ENCODE measurements around the gene KLRC2.

KLRC2 gene

DNA sequence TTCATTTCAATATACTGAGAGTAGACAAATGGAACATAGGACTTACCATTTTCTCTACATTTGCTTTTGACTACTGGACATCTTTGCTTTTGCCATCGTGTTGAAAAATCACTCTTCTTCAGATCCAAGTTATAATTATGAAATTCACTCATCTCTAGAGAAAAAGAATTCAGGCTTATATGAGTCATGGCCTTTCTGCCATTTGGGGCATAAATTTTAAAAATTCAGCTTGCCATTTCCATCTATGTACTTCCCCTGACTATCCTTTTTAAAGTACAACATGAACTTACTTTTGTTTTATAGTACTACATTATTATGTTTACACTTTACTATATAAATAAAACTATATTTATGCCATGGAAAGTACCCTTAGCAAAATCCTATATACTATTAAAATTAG is 49.0 kb downstream of the KLRC2 start:
- TF ChIP-seq, protein P1, sequence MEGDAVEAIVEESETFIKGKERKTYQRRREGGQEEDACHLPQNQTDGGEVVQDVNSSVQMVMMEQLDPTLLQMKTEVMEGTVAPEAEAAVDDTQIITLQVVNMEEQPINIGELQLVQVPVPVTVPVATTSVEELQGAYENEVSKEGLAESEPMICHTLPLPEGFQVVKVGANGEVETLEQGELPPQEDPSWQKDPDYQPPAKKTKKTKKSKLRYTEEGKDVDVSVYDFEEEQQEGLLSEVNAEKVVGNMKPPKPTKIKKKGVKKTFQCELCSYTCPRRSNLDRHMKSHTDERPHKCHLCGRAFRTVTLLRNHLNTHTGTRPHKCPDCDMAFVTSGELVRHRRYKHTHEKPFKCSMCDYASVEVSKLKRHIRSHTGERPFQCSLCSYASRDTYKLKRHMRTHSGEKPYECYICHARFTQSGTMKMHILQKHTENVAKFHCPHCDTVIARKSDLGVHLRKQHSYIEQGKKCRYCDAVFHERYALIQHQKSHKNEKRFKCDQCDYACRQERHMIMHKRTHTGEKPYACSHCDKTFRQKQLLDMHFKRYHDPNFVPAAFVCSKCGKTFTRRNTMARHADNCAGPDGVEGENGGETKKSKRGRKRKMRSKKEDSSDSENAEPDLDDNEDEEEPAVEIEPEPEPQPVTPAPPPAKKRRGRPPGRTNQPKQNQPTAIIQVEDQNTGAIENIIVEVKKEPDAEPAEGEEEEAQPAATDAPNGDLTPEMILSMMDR (IDR thresholded peaks at IDR 0.05; ENCODE audit: insufficient read depth, low read depth, low read length, missing control alignments): no peak
- no peak overlapping the region for H3K4me3 ChIP-seq (ENCODE audit: low read length)
- no peak for DNase-seq (ENCODE audit: low read depth)

DNA sequence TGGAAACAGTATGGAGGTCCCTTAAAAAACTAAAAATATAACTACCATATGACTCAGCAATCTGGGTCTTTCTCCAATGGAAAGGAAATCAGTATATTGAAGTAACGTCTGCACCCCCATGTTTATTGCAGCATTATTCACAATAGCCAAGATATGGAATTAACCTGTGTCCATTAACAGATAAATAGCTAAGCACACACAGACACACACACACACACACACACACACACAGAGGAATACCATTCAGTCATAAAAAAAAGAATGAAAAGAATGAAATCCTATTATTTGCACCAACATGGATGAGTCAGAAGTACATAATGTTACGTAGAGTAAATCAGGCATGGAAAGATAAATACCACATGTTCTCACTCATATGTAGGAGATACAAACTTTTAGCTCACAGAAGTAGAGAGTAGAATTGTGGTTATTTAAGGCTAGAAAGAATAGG is 50.6 kb downstream of the KLRC2 start:
- TF ChIP-seq, protein P1 (IDR thresholded peaks at IDR 0.05; ENCODE audit: insufficient read depth, low read depth, low read length, missing control alignments): no peak
- DNase-seq (ENCODE audit: low read depth): peak; percentile 81
- no peak overlapping the region for H3K4me3 ChIP-seq (ENCODE audit: low read length)

DNA sequence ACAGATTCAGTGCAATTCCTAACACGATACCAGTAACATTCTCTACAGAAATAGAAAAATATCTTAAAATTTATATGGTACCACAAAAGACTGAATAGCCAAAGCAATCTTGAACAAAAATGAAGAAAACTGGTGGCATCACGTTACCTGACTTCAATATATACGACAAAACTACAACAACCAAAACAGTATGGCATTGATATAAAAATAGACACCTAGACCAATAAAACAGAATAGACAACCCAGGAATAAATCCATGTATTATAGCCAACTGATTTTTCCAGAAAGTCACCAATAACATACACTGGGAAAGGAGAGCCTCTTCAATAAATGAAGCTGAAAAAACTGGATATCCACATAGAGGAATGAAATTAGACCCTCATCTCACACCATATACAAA is 51.6 kb downstream of the KLRC2 start:
- TF ChIP-seq, protein P1 (IDR thresholded peaks at IDR 0.05; ENCODE audit: insufficient read depth, low read depth, low read length, missing control alignments): no peak
- H3K4me3 ChIP-seq (ENCODE audit: low read length): no peak overlapping the region
- DNase-seq (ENCODE audit: low read depth): no peak

DNA sequence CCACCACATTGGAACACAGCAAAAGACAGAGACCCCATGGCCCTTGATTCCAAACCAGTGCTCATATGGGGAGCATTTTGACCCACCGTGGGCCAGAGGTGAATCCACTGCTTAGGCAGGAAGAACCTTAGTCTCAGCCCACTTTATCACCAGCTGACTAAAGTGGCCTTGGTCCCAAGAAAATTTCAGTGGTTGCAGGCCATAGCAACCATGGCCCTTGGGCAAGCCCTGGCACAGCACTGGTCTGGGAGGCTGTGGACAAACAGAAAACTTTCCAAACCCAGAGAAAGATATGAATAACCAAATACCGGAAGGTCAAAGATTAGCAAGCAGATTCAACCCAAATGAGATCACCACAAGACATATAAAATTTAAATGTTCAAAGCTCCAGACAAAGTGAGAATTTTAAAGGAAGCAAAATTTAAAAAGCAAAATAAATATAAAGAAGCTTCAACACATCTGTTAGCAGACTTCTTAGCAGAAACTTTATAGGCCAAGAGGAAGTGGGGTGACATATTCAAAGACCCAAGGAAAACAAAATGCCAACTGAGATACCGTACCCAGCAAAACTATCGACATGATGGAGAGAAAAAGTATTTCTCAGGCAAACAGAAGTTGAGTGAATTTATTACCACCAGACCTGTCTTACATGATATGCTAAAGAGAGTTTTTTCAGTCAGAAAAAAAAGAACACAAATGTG is 53.7 kb downstream of the KLRC2 start:
- DNase-seq (ENCODE audit: low read depth): no peak
- no peak overlapping the region for H3K4me3 ChIP-seq (ENCODE audit: low read length)
- TF ChIP-seq, protein P1 (IDR thresholded peaks at IDR 0.05; ENCODE audit: insufficient read depth, low read depth, low read length, missing control alignments): no peak
